ENCODE data around the gene SPTAN1.
A peak's percentile ranks its signal among the peaks of the same experiment; 100 is the strongest.
"Not testable (repeated sequence)": the region's sequence is repeated elsewhere in the genome, so short reads cannot be mapped to it uniquely, and the experiment has no call there.

SPTAN1 gene

GRCh38 chr9:128634111-128634510, 81.7 kb downstream of the SPTAN1 start:
- no peak for DNase-seq

- DNase-seq: no peak
These were observed 82.4 kb downstream of the SPTAN1 start for GRCh38 chr9:128634651-128635262.

- peak; percentile 94 for DNase-seq
These were observed 83.1 kb downstream of the SPTAN1 start for GRCh38 chr9:128635266-128636023.

- DNase-seq: no peak
These were observed 83.6 kb downstream of the SPTAN1 start for GRCh38 chr9:128636024-128636390.

GRCh38 chr9:128636556-128637530, 84.5 kb downstream of the SPTAN1 start:
- no peak for DNase-seq

GRCh38 chr9:128637656-128638055, 85.3 kb downstream of the SPTAN1 start:
- DNase-seq: no peak

- no peak for DNase-seq
These were observed 86.2 kb downstream of the SPTAN1 start for GRCh38 chr9:128638580-128638979.

GRCh38 chr9:128640603-128641002, 88.2 kb downstream of the SPTAN1 start:
- no peak for DNase-seq

GRCh38 chr9:128642675-128643245, 90.4 kb downstream of the SPTAN1 start:
- DNase-seq: no peak

- no peak for DNase-seq
These were observed 91.3 kb downstream of the SPTAN1 start for GRCh38 chr9:128643519-128644300.

GRCh38 chr9:128648206-128648605, 95.8 kb downstream of the SPTAN1 start:
- not testable (repeated sequence) for DNase-seq

- no peak for DNase-seq
These were observed 99.4 kb downstream of the SPTAN1 start for GRCh38 chr9:128651798-128652197.

GRCh38 chr9:128653908-128654307, 101.5 kb downstream of the SPTAN1 start:
- DNase-seq: no peak

GRCh38 chr9:128654481-128654880, 102.1 kb downstream of the SPTAN1 start:
- DNase-seq: no peak

GRCh38 chr9:128656416-128657343, 104.3 kb downstream of the SPTAN1 start, which contains the start of gene DYNC2I2:
Gene DYNC2I2, minus strand, starts transcription at chr9:128656847. Its CDS starts 121 bp downstream, at chr9:128656726.
- DNase-seq: peak; percentile 67

- no peak for DNase-seq
These were observed 104.9 kb downstream of the SPTAN1 start for GRCh38 chr9:128657344-128657704.

GRCh38 chr9:128657796-128658195, 105.4 kb downstream of the SPTAN1 start:
- no peak for DNase-seq

GRCh38 chr9:128666481-128666941, 114.1 kb downstream of the SPTAN1 start:
- DNase-seq: not testable (repeated sequence)

- DNase-seq: no peak
These were observed 117.4 kb downstream of the SPTAN1 start for GRCh38 chr9:128669786-128670185.

GRCh38 chr9:128675382-128675781, 123.0 kb downstream of the SPTAN1 start:
- no peak for DNase-seq

- DNase-seq: no peak
These were observed 125.4 kb downstream of the SPTAN1 start for GRCh38 chr9:128677794-128678193.

Data from kidney glomerular epithelial cell (primary cell).